Measurements from ENCODE around the gene SAMD8.

- TF ChIP-seq, protein P1, sequence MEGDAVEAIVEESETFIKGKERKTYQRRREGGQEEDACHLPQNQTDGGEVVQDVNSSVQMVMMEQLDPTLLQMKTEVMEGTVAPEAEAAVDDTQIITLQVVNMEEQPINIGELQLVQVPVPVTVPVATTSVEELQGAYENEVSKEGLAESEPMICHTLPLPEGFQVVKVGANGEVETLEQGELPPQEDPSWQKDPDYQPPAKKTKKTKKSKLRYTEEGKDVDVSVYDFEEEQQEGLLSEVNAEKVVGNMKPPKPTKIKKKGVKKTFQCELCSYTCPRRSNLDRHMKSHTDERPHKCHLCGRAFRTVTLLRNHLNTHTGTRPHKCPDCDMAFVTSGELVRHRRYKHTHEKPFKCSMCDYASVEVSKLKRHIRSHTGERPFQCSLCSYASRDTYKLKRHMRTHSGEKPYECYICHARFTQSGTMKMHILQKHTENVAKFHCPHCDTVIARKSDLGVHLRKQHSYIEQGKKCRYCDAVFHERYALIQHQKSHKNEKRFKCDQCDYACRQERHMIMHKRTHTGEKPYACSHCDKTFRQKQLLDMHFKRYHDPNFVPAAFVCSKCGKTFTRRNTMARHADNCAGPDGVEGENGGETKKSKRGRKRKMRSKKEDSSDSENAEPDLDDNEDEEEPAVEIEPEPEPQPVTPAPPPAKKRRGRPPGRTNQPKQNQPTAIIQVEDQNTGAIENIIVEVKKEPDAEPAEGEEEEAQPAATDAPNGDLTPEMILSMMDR (IDR thresholded peaks at IDR 0.05; ENCODE audit: insufficient read depth, low read length) = no peak
- no peak for TF ChIP-seq POLR2AphosphoS5 (IDR thresholded peaks at IDR 0.05; ENCODE audit: low read depth)
These were observed 14.7 kb upstream of the SAMD8 start for GRCh38 chr10:75096749-75097148.
